Karpas-422 (cell line): ENCODE data around the gene PCDHB8. TPM values are rescaled to one million over a fixed set of nuclear protein-coding genes. Genes with fewer than 3 reads are reported as not detected.
"Not testable (repeated sequence)": the region's sequence is repeated elsewhere in the genome, so short reads cannot be mapped to it uniquely, and the experiment has no call there.

Experiments
- DNase-seq: peaks from one replicate; pipeline ENCODE4 v3.0.0-alpha.2; 2015
- H2AFZ ChIP-seq: fragments of 200-600 bp; sonication (generic); 2 replicates; pipeline ENCODE4 v1.6.1; 2014; ENCODE audit warnings: antibody characterized with exemption, low read length, mixed read lengths
- H3K27ac ChIP-seq: fragments of 200-600 bp; sonication (generic); 2 replicates; pipeline ENCODE4 v1.5.1; 2014; ENCODE audit warnings: mild to moderate bottlenecking, low read length, moderate library complexity
- H3K27me3 ChIP-seq: fragments of 200-600 bp; sonication (generic); 2 replicates; pipeline ENCODE4 v1.6.1; 2014; ENCODE audit warnings: low read length, mixed read lengths
- H3K36me3 ChIP-seq: fragments of 200-600 bp; sonication (generic); 2 replicates; pipeline ENCODE4 v1.6.1; 2014; ENCODE audit warnings: low read length, mixed read lengths; ENCODE audit not compliant: insufficient read depth
- H3K4me1 ChIP-seq: fragments of 200-600 bp; sonication (generic); 2 replicates; pipeline ENCODE4 v1.6.1; 2014; ENCODE audit warnings: mild to moderate bottlenecking, low read length, mixed read lengths
- H3K4me2 ChIP-seq: fragments of 200-600 bp; sonication (generic); 2 replicates; pipeline ENCODE4 v1.6.1; 2014; ENCODE audit warnings: low read length, low read depth, mild to moderate bottlenecking; ENCODE audit not compliant: poor library complexity, severe bottlenecking
- H3K4me3 ChIP-seq: fragments of 200-600 bp; sonication (generic); 2 replicates; pipeline ENCODE4 v1.5.1; 2014; ENCODE audit warnings: mild to moderate bottlenecking, antibody characterized with exemption, low read length, mixed read lengths
- H3K79me2 ChIP-seq: fragments of 200-600 bp; sonication (generic); 2 replicates; pipeline ENCODE4 v1.6.1; 2014; ENCODE audit warnings: mild to moderate bottlenecking, low read length, mixed read lengths
- H3K9ac ChIP-seq: fragments of 200-600 bp; sonication (generic); 2 replicates; pipeline ENCODE4 v1.6.0; 2014; ENCODE audit warnings: low read length
- H3K9me2 ChIP-seq: fragments of 200-600 bp; sonication (generic), shearing (Covaris generic); replicated peaks from 2 replicates; pipeline ENCODE4 v1.6.0; 2014; ENCODE audit warnings: mild to moderate bottlenecking, low read length, moderate library complexity; ENCODE audit not compliant: insufficient read depth
- H3K9me3 ChIP-seq: fragments of 300-700, 200-600 bp; sonication (generic); 2 replicates; pipeline ENCODE4 v1.6.1; 2014; ENCODE audit warnings: low read length, mixed read lengths
- H4K20me1 ChIP-seq: fragments of 200-600 bp; sonication (generic); 2 replicates; pipeline ENCODE4 v1.6.1; 2014; ENCODE audit warnings: mild to moderate bottlenecking, antibody characterized with exemption, low read length, low read depth; ENCODE audit not compliant: insufficient read depth
- total RNA-seq: library from RNA; depleted of rRNA; stranded (reverse); fragments of >200 nt; shearing (Covaris generic); gene quantifications from 2 replicates; pipeline ENCODE4 v1.2.3, GENCODE V29; 2014; ENCODE audit warnings: low replicate concordance

The PCDHB8 gene
- total RNA-seq, 1 experiment from 2014 or later, result not detected

DNA sequence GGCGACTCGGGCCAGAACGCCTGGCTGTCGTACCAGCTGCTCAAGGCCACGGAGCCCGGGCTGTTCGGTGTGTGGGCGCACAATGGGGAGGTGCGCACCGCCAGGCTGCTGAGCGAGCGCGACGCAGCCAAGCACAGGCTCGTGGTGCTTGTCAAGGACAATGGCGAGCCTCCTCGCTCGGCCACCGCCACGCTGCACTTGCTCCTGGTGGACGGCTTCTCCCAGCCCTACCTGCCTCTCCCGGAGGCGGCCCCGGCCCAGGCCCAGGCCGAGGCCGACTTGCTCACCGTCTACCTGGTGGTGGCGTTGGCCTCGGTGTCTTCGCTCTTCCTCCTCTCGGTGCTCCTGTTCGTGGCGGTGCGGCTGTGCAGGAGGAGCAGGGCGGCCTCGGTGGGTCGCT lies 16.7 kb downstream of the PCDHB8 start:
- not testable (repeated sequence) for H3K4me2 ChIP-seq, H3K27me3 ChIP-seq, DNase-seq, H3K4me3 ChIP-seq, H3K27ac ChIP-seq, H3K79me2 ChIP-seq, H3K9ac ChIP-seq, H4K20me1 ChIP-seq, H2AFZ ChIP-seq, H3K4me1 ChIP-seq, H3K36me3 ChIP-seq, H3K9me2 ChIP-seq, H3K9me3 ChIP-seq

GRCh38 chr5:141196363-141196762 lies 18.8 kb downstream of the PCDHB8 start:
- Histone ChIP-seq H3K9me2 (no peaks in the 10 kb centered on the region), H3K27ac (no peak overlapping the region), H3K79me2 (no peaks in the 10 kb centered on the region), H3K9me3 (peaks cover 9% of the 10 kb centered on the region; the same call in 1 of the 2 replicates), H2AFZ (no peak overlapping the region), H3K36me3 (no peaks in the 10 kb centered on the region), H4K20me1 (no peaks in the 10 kb centered on the region), H3K4me1 (no peaks in the 10 kb centered on the region), H3K9ac (no peak overlapping the region), H3K4me3 (no peak overlapping the region), H3K27me3 (no peaks in the 10 kb centered on the region), H3K4me2 (no peak overlapping the region)
- no peak for DNase-seq

GRCh38 chr5:141199359-141200235 lies 22.0 kb downstream of the PCDHB8 start, which contains the start of gene PCDHB11:
Gene PCDHB11, plus strand, starts transcription at chr5:141199627. Its CDS starts 148 bp downstream, at chr5:141199775.
- Histone ChIP-seq H3K79me2 (no peaks in the 10 kb centered on the region), H3K9me3 (peaks cover 9% of the 10 kb centered on the region; the same call in 1 of the 2 replicates), H2AFZ (no peak within 1 kb of the TSS), H3K9ac (no peak within 1 kb of the TSS), H3K27me3 (no peaks in the 10 kb centered on the region), H4K20me1 (no peaks in the 10 kb centered on the region), H3K9me2 (no peaks in the 10 kb centered on the region), H3K36me3 (no peaks in the 10 kb centered on the region), H3K4me1 (no peaks in the 10 kb centered on the region), H3K4me3 (no peak within 1 kb of the TSS), H3K27ac (no peak within 1 kb of the TSS), H3K4me2 (no peak within 1 kb of the TSS)
- DNase-seq, result peak; percentile 79

DNA sequence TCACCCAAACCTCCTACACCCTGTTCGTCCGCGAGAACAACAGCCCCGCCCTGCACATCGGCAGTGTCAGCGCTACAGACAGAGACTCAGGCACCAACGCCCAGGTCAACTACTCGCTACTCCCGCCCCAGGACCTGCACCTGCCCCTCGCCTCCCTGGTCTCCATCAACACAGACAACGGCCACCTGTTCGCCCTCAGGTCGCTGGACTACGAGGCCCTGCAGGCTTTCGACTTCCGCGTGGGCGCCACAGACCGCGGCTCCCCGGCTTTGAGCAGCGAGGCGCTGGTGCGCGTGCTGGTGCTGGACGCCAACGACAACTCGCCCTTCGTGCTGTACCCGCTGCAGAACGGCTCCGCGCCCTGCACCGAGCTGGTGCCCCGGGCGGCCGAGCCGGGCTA lies 23.5 kb downstream of the PCDHB8 start:
- not testable (repeated sequence) for H3K36me3 ChIP-seq, H3K4me2 ChIP-seq

GRCh38 chr5:141201646-141202045 lies 24.1 kb downstream of the PCDHB8 start:
- not testable (repeated sequence) for H3K36me3 ChIP-seq, H3K4me3 ChIP-seq, H4K20me1 ChIP-seq, H2AFZ ChIP-seq, H3K4me1 ChIP-seq, H3K9ac ChIP-seq, H3K9me2 ChIP-seq, H3K27me3 ChIP-seq, DNase-seq, H3K4me2 ChIP-seq, H3K27ac ChIP-seq, H3K9me3 ChIP-seq, H3K79me2 ChIP-seq

More for the DNA sequence above, 23.5 kb downstream of the PCDHB8 start:
- H3K27ac ChIP-seq, H4K20me1 ChIP-seq, H3K9me2 ChIP-seq, H3K9me3 ChIP-seq, H3K4me3 ChIP-seq, DNase-seq, H3K9ac ChIP-seq, H2AFZ ChIP-seq, H3K79me2 ChIP-seq, H3K27me3 ChIP-seq, H3K4me1 ChIP-seq: not testable (repeated sequence)

DNA sequence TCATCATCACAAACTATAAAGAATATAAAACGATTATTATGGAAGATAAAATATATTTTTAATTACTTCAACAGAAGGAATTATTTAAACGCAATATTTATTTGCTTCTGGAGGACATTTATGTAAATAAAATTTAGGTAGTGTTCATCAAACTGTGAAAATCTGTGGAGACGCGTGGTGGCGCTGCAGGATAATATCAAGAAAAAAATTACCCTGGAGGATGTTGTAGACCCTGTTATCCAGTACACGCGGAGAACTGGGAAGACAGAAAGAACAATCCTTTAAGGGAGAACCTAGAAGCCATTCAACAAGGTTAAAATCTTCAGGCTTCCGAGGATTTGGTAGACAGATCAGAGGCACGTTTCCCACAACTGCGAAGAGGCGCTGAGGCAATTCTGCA lies 30.9 kb downstream of the PCDHB8 start, which contains the start of gene PCDHB12:
TSS of gene PCDHB12 (plus strand) at position 242 of the 400 bp plus-strand sequence. CDS start 189 bp downstream, outside the sequence.
- DNase-seq, result peak; percentile 72
- Histone ChIP-seq H3K36me3 (no peaks in the 10 kb centered on the region), H3K9ac (no peak within 1 kb of the TSS), H2AFZ (no peak within 1 kb of the TSS), H3K4me3 (no peak within 1 kb of the TSS), H3K27me3 (no peaks in the 10 kb centered on the region), H3K4me1 (no peaks in the 10 kb centered on the region; the same call in 1 of the 2 replicates), H3K27ac (no peak within 1 kb of the TSS), H3K9me2 (no peaks in the 10 kb centered on the region), H3K4me2 (no peak within 1 kb of the TSS), H3K79me2 (no peaks in the 10 kb centered on the region), H3K9me3 (no peaks in the 10 kb centered on the region), H4K20me1 (no peaks in the 10 kb centered on the region)

DNA sequence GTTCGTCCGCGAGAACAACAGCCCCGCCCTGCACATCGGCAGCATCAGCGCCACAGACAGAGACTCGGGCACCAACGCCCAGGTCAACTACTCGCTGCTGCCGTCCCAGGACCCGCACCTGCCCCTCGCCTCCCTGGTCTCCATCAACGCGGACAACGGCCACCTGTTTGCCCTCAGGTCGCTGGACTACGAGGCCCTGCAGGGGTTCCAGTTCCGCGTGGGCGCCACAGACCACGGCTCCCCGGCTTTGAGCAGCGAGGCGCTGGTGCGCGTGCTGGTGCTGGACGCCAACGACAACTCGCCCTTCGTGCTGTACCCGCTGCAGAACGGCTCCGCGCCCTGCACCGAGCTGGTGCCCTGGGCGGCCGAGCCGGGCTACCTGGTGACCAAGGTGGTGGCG lies 32.7 kb downstream of the PCDHB8 start:
- H4K20me1 ChIP-seq, H3K9me3 ChIP-seq, H3K9ac ChIP-seq, H3K79me2 ChIP-seq, H3K4me3 ChIP-seq, H3K4me2 ChIP-seq, H3K27ac ChIP-seq, DNase-seq, H3K27me3 ChIP-seq, H3K36me3 ChIP-seq, H3K4me1 ChIP-seq, H2AFZ ChIP-seq, H3K9me2 ChIP-seq: not testable (repeated sequence)

DNA sequence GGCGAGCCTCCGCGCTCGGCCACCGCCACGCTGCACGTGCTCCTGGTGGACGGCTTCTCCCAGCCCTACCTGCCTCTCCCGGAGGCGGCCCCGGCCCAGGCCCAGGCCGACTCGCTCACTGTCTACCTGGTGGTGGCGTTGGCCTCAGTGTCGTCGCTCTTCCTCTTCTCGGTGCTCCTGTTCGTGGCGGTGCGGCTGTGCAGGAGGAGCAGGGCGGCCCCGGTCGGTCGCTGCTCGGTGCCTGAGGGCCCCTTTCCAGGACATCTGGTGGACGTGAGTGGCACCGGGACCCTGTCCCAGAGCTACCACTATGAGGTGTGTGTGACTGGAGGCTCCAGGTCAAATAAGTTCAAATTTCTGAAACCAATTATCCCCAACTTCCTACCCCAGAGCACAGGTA lies 33.3 kb downstream of the PCDHB8 start:
- H3K9me3 ChIP-seq, H3K4me3 ChIP-seq, H3K27ac ChIP-seq, H2AFZ ChIP-seq, H3K9ac ChIP-seq, H4K20me1 ChIP-seq, H3K27me3 ChIP-seq, DNase-seq, H3K36me3 ChIP-seq, H3K4me1 ChIP-seq, H3K79me2 ChIP-seq, H3K4me2 ChIP-seq, H3K9me2 ChIP-seq: not testable (repeated sequence)
